HepG2 (cell line): Measurements from ENCODE around the gene OR5K2. TPM values are rescaled to one million over a fixed set of nuclear protein-coding genes. Genes with fewer than 3 reads are reported as not detected.

Experiments used
- BHLHE40 ChIP-seq: IDR thresholded peaks from 2 replicates; pipeline ENCODE4 v1.6.1; 2011; ENCODE audit warnings: low read length, improper control_type of control experiment
- KDM5B ChIP-seq: sonication (generic); formaldehyde crosslinking; IDR thresholded peaks from 2 replicates; pipeline ENCODE4 v1.4.0; 2020; ENCODE audit warnings: missing genetic modification reagents, mild to moderate bottlenecking, borderline replicate concordance
- PHF5A ChIP-seq: IDR thresholded peaks from one replicate; pipeline ENCODE4 v1.6.1; 2018; ENCODE audit warnings: low read depth, missing genetic modification reagents; ENCODE audit not compliant: unreplicated experiment
- SCMH1 ChIP-seq: sonication (generic); formaldehyde crosslinking; IDR thresholded peaks from 2 replicates; pipeline ENCODE4 v1.9.0; 2021; ENCODE audit warnings: missing genetic modification reagents, mild to moderate bottlenecking, borderline replicate concordance
- SIN3A ChIP-seq: IDR thresholded peaks from 2 replicates; pipeline ENCODE4 v1.6.1; 2011; ENCODE audit warnings: low read depth, mild to moderate bottlenecking, control low read depth, low read length, borderline replicate concordance
- SIX4 ChIP-seq: sonication (generic); formaldehyde crosslinking; IDR thresholded peaks from 2 replicates; pipeline ENCODE4 v1.4.0; 2020; ENCODE audit warnings: missing genetic modification reagents
- SRSF9 ChIP-seq: fragments of 200-400 bp; formaldehyde crosslinking; IDR thresholded peaks from 2 replicates; pipeline ENCODE4 v1.6.1; 2018; ENCODE audit warnings: borderline replicate concordance, mild to moderate bottlenecking, low read depth, low read length; ENCODE audit not compliant: insufficient read depth, poor library complexity, severe bottlenecking
- ZBTB7A ChIP-seq: sonication (generic); formaldehyde crosslinking; IDR thresholded peaks from 2 replicates; pipeline ENCODE4 v1.8.0; 2022; ENCODE audit warnings: mild to moderate bottlenecking, missing genetic modification reagents
- ZNF138 ChIP-seq: sonication (generic); formaldehyde crosslinking; IDR thresholded peaks from 2 replicates; pipeline ENCODE4 v1.5.0; 2020; ENCODE audit warnings: mild to moderate bottlenecking, low read depth, missing genetic modification reagents
- ZNF3 ChIP-seq: IDR thresholded peaks from 2 replicates; pipeline ENCODE4 v1.7.0; 2017; ENCODE audit warnings: inconsistent platforms
- ZNF510 ChIP-seq: sonication (generic); formaldehyde crosslinking; IDR thresholded peaks from 2 replicates; pipeline ENCODE4 v1.4.0; 2020; ENCODE audit warnings: low read depth, mild to moderate bottlenecking, missing genetic modification reagents
- ZNF557 ChIP-seq: sonication (generic); formaldehyde crosslinking; IDR thresholded peaks from 2 replicates; pipeline ENCODE4 v1.4.0; 2020; ENCODE audit warnings: missing genetic modification reagents
- ZNF563 ChIP-seq: sonication (generic); formaldehyde crosslinking; IDR thresholded peaks from 2 replicates; pipeline ENCODE4 v1.8.0; 2022; ENCODE audit warnings: mild to moderate bottlenecking, moderate library complexity, missing genetic modification reagents
- ZNF672 ChIP-seq: sonication (generic); formaldehyde crosslinking; IDR thresholded peaks from 2 replicates; pipeline ENCODE4 v1.8.1; 2022; ENCODE audit warnings: missing genetic modification reagents
- ZNF792 ChIP-seq: IDR thresholded peaks from 2 replicates; pipeline ENCODE4 v1.6.1; 2016
- polyA plus RNA-seq, 8 experiments: library from polyadenylated mRNA; depleted of rRNA in 3 of 8; stranded (reverse) in 7 of 8; unstranded in 1 of 8; fragments of >200 nt; fragmentation: Illumina TruSeq in 4 of 8; extraction: Trizol in 4 of 8; gene quantifications; 2 replicates each; pipeline versions ENCODE4 v1.2.1 to v1.2.3, GENCODE V29; 2011 to 2016; ENCODE audit warnings: low read depth in 4 of 8, missing spikeins in 1 of 8, mixed read lengths in 1 of 8; ENCODE audit not compliant: insufficient read depth in 1 of 8
- total RNA-seq, 5 experiments: library from RNA; depleted of rRNA; stranded (reverse); fragments of >200 nt; fragmentation: Illumina TruSeq; extraction: Trizol; gene quantifications; 2 replicates each; pipeline ENCODE4 v1.2.3, GENCODE V29; 2016; ENCODE audit warnings: low read depth in 1 of 5
- TF ChIP-seq, protein P1 (sequence below): sonication (generic); formaldehyde crosslinking; IDR thresholded peaks from 2 replicates; pipeline ENCODE4 v1.9.0; 2021; ENCODE audit warnings: missing genetic modification reagents, mild to moderate bottlenecking, borderline replicate concordance
- TF ChIP-seq, protein P2 (sequence below): sonication (generic); formaldehyde crosslinking; IDR thresholded peaks from 2 replicates; pipeline ENCODE4 v1.4.0; 2020; ENCODE audit warnings: low read depth, mild to moderate bottlenecking, missing genetic modification reagents
- TF ChIP-seq, protein P3 (sequence below): sonication (generic); formaldehyde crosslinking; IDR thresholded peaks from 2 replicates; pipeline ENCODE4 v1.8.1; 2023; ENCODE audit warnings: missing genetic modification reagents, inconsistent platforms, borderline replicate concordance
- TF ChIP-seq, protein P4 (sequence below): sonication (generic); formaldehyde crosslinking; IDR thresholded peaks from 2 replicates; pipeline ENCODE4 v1.4.0; 2020; ENCODE audit warnings: missing genetic modification reagents, borderline replicate concordance
- TF ChIP-seq, protein P5 (sequence below): sonication (generic); formaldehyde crosslinking; IDR thresholded peaks from 2 replicates; pipeline ENCODE4 v1.5.1; 2020; ENCODE audit warnings: mild to moderate bottlenecking, moderate library complexity, missing genetic modification reagents

Gene OR5K2
- total and polyA plus RNA-seq, 2 of the 13 experiments (the other 11 are each of a cell fraction or from before 2014, with no cell fraction given): not detected

DNA sequence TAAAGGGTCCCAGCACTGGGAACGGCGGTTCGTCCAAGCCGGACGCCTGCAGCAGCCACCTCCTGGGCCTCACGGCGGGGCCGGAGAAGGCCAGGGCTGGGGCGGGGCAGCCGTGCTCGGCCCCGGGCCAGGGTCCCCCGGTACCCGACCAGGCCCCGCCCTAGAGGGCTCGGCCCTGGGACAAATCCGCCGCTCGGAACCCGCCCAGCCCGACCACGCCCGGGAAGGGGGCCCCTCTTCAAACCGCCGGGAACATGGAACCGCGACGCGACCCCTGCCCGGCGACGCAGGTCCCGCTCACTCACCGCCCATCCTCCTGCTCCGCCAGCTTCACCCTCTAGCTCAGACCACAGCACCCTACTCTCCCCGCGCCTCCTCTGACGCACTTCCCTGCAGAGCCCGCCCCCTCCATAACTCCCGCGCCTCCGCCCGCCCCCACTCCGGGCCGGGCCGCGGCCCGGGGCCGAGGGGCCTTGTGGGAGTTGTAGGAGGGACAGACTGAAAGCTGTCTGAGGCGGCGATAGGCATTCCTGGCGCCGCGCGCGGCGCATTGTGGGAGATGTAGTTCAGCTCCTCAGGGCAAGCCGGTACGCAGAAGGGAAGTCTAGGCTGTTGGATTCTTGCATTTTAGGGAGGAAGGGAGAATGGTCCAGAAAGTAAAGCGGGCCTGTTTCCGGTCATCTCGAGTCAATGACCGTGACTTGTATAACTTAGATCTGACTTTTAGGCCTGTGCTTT lies 25.2 kb downstream of the OR5K2 start, which contains the start of gene CLDND1 (continued):
- TF ChIP-seq, protein P1, sequence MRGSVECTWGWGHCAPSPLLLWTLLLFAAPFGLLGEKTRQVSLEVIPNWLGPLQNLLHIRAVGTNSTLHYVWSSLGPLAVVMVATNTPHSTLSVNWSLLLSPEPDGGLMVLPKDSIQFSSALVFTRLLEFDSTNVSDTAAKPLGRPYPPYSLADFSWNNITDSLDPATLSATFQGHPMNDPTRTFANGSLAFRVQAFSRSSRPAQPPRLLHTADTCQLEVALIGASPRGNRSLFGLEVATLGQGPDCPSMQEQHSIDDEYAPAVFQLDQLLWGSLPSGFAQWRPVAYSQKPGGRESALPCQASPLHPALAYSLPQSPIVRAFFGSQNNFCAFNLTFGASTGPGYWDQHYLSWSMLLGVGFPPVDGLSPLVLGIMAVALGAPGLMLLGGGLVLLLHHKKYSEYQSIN: no peak
- TF ChIP-seq KDM5B (CRISPR knock-in tag) (peak; percentile 32; the same call in 1 of the 2 replicates), ZBTB7A (no peak), SIX4 (CRISPR knock-in tag) (0 out of 2 replicates have a peak, but pooled peaks have one; percentile 13), SRSF9 (no peak), ZNF792 (CRISPR knock-in tag) (peak; percentile 95), BHLHE40 (no peak), SIN3A (peak; percentile 72; the same call in 1 of the 2 replicates), ZNF563 (CRISPR knock-in tag) (peak; percentile 64; the same call in 1 of the 2 replicates), ZNF510 (CRISPR knock-in tag) (no peak), SCMH1 (no peak), PHF5A (CRISPR knock-in tag) (no peak), ZNF3 (CRISPR knock-in tag) (no peak), ZNF672 (CRISPR knock-in tag) (no peak), ZNF557 (CRISPR knock-in tag) (no peak), ZNF138 (CRISPR knock-in tag) (no peak)
- TF ChIP-seq, protein P2, sequence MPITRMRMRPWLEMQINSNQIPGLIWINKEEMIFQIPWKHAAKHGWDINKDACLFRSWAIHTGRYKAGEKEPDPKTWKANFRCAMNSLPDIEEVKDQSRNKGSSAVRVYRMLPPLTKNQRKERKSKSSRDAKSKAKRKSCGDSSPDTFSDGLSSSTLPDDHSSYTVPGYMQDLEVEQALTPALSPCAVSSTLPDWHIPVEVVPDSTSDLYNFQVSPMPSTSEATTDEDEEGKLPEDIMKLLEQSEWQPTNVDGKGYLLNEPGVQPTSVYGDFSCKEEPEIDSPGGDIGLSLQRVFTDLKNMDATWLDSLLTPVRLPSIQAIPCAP: no peak
- TF ChIP-seq, protein P3, sequence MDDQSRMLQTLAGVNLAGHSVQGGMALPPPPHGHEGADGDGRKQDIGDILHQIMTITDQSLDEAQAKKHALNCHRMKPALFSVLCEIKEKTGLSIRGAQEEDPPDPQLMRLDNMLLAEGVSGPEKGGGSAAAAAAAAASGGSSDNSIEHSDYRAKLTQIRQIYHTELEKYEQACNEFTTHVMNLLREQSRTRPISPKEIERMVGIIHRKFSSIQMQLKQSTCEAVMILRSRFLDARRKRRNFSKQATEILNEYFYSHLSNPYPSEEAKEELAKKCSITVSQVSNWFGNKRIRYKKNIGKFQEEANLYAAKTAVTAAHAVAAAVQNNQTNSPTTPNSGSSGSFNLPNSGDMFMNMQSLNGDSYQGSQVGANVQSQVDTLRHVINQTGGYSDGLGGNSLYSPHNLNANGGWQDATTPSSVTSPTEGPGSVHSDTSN (CRISPR knock-in tag): 0 out of 2 replicates have a peak, but pooled peaks have one; percentile 10
- TF ChIP-seq, protein P4, sequence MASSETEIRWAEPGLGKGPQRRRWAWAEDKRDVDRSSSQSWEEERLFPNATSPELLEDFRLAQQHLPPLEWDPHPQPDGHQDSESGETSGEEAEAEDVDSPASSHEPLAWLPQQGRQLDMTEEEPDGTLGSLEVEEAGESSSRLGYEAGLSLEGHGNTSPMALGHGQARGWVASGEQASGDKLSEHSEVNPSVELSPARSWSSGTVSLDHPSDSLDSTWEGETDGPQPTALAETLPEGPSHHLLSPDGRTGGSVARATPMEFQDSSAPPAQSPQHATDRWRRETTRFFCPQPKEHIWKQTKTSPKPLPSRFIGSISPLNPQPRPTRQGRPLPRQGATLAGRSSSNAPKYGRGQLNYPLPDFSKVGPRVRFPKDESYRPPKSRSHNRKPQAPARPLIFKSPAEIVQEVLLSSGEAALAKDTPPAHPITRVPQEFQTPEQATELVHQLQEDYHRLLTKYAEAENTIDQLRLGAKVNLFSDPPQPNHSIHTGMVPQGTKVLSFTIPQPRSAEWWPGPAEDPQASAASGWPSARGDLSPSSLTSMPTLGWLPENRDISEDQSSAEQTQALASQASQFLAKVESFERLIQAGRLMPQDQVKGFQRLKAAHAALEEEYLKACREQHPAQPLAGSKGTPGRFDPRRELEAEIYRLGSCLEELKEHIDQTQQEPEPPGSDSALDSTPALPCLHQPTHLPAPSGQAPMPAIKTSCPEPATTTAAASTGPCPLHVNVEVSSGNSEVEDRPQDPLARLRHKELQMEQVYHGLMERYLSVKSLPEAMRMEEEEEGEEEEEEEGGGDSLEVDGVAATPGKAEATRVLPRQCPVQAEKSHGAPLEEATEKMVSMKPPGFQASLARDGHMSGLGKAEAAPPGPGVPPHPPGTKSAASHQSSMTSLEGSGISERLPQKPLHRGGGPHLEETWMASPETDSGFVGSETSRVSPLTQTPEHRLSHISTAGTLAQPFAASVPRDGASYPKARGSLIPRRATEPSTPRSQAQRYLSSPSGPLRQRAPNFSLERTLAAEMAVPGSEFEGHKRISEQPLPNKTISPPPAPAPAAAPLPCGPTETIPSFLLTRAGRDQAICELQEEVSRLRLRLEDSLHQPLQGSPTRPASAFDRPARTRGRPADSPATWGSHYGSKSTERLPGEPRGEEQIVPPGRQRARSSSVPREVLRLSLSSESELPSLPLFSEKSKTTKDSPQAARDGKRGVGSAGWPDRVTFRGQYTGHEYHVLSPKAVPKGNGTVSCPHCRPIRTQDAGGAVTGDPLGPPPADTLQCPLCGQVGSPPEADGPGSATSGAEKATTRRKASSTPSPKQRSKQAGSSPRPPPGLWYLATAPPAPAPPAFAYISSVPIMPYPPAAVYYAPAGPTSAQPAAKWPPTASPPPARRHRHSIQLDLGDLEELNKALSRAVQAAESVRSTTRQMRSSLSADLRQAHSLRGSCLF: 0 out of 2 replicates have a peak, but pooled peaks have one; percentile 5
- TF ChIP-seq, protein P5, sequence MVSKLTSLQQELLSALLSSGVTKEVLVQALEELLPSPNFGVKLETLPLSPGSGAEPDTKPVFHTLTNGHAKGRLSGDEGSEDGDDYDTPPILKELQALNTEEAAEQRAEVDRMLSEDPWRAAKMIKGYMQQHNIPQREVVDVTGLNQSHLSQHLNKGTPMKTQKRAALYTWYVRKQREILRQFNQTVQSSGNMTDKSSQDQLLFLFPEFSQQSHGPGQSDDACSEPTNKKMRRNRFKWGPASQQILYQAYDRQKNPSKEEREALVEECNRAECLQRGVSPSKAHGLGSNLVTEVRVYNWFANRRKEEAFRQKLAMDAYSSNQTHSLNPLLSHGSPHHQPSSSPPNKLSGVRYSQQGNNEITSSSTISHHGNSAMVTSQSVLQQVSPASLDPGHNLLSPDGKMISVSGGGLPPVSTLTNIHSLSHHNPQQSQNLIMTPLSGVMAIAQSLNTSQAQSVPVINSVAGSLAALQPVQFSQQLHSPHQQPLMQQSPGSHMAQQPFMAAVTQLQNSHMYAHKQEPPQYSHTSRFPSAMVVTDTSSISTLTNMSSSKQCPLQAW (CRISPR knock-in tag): peak; percentile 72
